ENCODE results near the gene P2RX4.
"Not testable (repeated sequence)": the region's sequence is repeated elsewhere in the genome, so short reads cannot be mapped to it uniquely, and the experiment has no call there.

DNA sequence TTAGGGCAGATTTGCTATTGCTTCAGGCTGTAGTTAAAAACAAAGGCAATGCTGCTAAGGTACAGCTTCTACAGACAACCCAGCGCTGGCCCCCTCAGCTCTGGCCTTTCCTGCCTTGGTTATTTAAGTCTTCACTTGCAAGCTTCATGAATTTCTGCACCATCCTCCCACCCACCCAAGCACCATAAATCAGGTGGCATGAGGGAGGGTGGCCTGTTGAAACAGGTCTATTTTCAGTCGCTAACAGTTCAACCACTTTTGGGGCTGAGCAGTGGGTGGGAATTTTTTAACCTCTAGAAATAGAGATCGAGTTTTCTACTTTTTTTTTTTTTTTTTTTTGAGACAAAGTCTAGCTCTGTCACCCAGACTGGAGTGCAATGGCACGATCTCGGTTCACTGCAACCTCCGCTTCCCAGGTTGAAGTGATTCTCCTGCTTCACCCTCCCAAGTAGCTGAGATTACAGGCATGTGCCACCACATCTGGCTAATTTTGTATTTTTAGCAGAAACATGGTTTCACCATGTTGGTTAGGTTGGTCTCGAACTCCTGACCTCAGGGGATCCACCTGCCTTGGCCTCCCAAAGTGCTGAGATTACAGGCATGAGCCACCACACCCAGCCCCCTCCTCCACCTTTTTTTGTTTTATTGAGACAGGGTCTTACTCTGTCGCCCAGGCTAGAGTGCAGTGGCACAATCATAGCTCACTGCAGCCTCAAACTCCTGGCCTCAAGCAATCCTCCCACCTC, 47.9 kb downstream of the P2RX4 start:
- TF ChIP-seq, protein P1, sequence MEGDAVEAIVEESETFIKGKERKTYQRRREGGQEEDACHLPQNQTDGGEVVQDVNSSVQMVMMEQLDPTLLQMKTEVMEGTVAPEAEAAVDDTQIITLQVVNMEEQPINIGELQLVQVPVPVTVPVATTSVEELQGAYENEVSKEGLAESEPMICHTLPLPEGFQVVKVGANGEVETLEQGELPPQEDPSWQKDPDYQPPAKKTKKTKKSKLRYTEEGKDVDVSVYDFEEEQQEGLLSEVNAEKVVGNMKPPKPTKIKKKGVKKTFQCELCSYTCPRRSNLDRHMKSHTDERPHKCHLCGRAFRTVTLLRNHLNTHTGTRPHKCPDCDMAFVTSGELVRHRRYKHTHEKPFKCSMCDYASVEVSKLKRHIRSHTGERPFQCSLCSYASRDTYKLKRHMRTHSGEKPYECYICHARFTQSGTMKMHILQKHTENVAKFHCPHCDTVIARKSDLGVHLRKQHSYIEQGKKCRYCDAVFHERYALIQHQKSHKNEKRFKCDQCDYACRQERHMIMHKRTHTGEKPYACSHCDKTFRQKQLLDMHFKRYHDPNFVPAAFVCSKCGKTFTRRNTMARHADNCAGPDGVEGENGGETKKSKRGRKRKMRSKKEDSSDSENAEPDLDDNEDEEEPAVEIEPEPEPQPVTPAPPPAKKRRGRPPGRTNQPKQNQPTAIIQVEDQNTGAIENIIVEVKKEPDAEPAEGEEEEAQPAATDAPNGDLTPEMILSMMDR (IDR thresholded peaks at IDR 0.05): not testable (repeated sequence)
- not testable (repeated sequence) for TF ChIP-seq EP300, POLR2A (IDR thresholded peaks at IDR 0.05)

All from tibial nerve (tissue), 4 donors.